SK-N-SH treated with all-trans-retinoic acid at 6 μM for 48 hours (cell line): ENCODE data around the gene KCNJ9.

ENCODE experiments used
- GLIS3 ChIP-seq: fragments of 250-450 bp; sonication (Bioruptor Pico); IDR thresholded peaks from 2 replicates; pipeline ENCODE4 v1.5.0; 2020; ENCODE audit warnings: mild to moderate bottlenecking, moderate library complexity
- ZFP3 ChIP-seq: fragments of 250-450 bp; sonication (Bioruptor Pico); IDR thresholded peaks from 2 replicates; pipeline ENCODE4 v1.5.0; 2020; ENCODE audit warnings: mild to moderate bottlenecking, moderate library complexity
- TF ChIP-seq, protein P1 (sequence below): fragments of 250-450 bp; sonication (Bioruptor Pico); IDR thresholded peaks from 2 replicates; pipeline ENCODE4 v1.5.0; 2020; ENCODE audit warnings: mild to moderate bottlenecking, moderate library complexity
- TF ChIP-seq, protein P2 (sequence below): fragments of 250-450 bp; sonication (Bioruptor Pico); IDR thresholded peaks from 2 replicates; pipeline ENCODE4 v1.8.0; 2020; ENCODE audit warnings: mild to moderate bottlenecking, moderate library complexity, borderline replicate concordance
- TF ChIP-seq, protein P3 (sequence below): fragments of 250-450 bp; sonication (Bioruptor Pico); IDR thresholded peaks from 2 replicates; pipeline ENCODE4 v1.5.1; 2020; ENCODE audit warnings: low read depth, mild to moderate bottlenecking, moderate library complexity

DNA sequence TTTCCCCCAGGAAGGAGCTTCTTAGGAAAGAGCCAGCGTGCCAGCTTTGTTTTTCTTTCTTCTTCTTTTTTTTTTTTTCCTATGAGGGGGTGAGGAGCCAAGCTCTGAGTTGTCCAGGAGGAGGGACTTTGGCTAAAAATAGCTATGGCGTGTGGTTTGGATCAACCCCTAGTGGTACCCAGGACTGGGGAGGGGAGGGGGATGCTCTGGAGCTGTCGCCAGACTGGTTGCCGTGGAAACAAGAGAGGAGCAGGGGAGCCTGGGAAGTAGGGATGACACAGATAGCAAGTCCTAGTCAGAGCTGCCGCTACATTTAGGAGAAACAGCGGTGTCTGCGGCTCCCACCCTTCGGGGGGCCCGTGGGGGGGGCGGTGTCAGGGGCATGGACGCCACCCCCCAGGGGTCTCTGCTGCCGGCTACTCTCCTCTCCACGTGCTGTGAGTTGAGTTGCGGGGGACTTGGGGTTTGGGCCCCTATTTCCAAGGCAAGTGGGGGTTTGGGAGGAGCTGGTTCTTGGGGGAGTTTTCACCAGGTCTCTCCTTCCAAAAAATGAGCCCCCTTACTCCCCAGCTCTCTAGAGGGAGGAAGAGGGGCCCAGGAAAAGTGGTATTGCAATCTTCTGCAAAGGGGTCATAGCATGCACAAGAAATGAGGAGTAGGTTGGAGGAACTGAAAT lies at the start of gene KCNJ9:
- no peak for TF ChIP-seq ZFP3 (CRISPR knock-in tag)
- TF ChIP-seq, protein P1, sequence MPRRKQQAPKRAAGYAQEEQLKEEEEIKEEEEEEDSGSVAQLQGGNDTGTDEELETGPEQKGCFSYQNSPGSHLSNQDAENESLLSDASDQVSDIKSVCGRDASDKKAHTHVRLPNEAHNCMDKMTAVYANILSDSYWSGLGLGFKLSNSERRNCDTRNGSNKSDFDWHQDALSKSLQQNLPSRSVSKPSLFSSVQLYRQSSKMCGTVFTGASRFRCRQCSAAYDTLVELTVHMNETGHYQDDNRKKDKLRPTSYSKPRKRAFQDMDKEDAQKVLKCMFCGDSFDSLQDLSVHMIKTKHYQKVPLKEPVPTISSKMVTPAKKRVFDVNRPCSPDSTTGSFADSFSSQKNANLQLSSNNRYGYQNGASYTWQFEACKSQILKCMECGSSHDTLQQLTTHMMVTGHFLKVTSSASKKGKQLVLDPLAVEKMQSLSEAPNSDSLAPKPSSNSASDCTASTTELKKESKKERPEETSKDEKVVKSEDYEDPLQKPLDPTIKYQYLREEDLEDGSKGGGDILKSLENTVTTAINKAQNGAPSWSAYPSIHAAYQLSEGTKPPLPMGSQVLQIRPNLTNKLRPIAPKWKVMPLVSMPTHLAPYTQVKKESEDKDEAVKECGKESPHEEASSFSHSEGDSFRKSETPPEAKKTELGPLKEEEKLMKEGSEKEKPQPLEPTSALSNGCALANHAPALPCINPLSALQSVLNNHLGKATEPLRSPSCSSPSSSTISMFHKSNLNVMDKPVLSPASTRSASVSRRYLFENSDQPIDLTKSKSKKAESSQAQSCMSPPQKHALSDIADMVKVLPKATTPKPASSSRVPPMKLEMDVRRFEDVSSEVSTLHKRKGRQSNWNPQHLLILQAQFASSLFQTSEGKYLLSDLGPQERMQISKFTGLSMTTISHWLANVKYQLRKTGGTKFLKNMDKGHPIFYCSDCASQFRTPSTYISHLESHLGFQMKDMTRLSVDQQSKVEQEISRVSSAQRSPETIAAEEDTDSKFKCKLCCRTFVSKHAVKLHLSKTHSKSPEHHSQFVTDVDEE (CRISPR knock-in tag) = no peak
- no peak for TF ChIP-seq GLIS3 (CRISPR knock-in tag)
- TF ChIP-seq, protein P2, sequence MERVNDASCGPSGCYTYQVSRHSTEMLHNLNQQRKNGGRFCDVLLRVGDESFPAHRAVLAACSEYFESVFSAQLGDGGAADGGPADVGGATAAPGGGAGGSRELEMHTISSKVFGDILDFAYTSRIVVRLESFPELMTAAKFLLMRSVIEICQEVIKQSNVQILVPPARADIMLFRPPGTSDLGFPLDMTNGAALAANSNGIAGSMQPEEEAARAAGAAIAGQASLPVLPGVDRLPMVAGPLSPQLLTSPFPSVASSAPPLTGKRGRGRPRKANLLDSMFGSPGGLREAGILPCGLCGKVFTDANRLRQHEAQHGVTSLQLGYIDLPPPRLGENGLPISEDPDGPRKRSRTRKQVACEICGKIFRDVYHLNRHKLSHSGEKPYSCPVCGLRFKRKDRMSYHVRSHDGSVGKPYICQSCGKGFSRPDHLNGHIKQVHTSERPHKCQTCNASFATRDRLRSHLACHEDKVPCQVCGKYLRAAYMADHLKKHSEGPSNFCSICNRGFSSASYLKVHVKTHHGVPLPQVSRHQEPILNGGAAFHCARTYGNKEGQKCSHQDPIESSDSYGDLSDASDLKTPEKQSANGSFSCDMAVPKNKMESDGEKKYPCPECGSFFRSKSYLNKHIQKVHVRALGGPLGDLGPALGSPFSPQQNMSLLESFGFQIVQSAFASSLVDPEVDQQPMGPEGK = no peak
- TF ChIP-seq, protein P3, sequence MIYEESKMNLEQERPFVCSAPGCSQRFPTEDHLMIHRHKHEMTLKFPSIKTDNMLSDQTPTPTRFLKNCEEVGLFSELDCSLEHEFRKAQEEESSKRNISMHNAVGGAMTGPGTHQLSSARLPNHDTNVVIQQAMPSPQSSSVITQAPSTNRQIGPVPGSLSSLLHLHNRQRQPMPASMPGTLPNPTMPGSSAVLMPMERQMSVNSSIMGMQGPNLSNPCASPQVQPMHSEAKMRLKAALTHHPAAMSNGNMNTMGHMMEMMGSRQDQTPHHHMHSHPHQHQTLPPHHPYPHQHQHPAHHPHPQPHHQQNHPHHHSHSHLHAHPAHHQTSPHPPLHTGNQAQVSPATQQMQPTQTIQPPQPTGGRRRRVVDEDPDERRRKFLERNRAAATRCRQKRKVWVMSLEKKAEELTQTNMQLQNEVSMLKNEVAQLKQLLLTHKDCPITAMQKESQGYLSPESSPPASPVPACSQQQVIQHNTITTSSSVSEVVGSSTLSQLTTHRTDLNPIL = no peak
